GM13976 (cell line): ENCODE data around the gene PGBD1.
"Not testable (repeated sequence)": the region's sequence is repeated elsewhere in the genome, so short reads cannot be mapped to it uniquely, and the experiment has no call there.

ENCODE experiments used
- DNase-seq: peaks from one replicate; pipeline ENCODE4 v3.0.0; 2012; ENCODE audit warnings: low spot score
- in situ Hi-C: fragments of 300-500 bp; cut with MboI; formaldehyde crosslinking; loops from one replicate; pipeline ENCODE4 v1.12.0; 2022; ENCODE audit warnings: low sequenced_read_pairs, mixed read lengths, inconsistent platforms; ENCODE audit not compliant: unreplicated experiment
- TF ChIP-seq, protein P1 (sequence below): IDR thresholded peaks from 2 replicates; pipeline ENCODE4 v1.5.1; 2012; ENCODE audit warnings: borderline replicate concordance, mild to moderate bottlenecking; ENCODE audit not compliant: insufficient read depth; ENCODE audit errors: extremely low read depth, missing control alignments, control extremely low read depth

The PGBD1 gene

DNA sequence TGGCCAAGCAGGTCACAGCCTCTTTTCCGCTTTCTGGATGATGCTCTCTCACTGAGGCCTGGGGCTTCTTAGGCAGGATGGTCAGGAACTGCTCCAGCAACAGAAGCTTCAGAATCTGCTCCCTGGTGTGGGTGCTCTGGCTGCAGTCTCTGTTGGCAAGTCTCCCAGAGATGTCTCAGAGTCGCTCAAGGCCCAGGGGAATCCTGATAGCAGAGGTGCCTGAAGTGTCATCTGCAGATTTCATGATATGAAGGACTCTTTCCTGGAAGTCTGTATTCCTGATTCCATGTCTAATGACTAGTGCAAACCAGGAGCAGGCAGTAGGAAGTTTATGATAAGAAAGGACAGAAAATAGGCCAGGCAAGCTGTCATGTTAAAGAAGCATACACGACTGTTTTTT is 34.3 kb downstream of the PGBD1 start:
- no peak for DNase-seq
- TF ChIP-seq, protein P1, sequence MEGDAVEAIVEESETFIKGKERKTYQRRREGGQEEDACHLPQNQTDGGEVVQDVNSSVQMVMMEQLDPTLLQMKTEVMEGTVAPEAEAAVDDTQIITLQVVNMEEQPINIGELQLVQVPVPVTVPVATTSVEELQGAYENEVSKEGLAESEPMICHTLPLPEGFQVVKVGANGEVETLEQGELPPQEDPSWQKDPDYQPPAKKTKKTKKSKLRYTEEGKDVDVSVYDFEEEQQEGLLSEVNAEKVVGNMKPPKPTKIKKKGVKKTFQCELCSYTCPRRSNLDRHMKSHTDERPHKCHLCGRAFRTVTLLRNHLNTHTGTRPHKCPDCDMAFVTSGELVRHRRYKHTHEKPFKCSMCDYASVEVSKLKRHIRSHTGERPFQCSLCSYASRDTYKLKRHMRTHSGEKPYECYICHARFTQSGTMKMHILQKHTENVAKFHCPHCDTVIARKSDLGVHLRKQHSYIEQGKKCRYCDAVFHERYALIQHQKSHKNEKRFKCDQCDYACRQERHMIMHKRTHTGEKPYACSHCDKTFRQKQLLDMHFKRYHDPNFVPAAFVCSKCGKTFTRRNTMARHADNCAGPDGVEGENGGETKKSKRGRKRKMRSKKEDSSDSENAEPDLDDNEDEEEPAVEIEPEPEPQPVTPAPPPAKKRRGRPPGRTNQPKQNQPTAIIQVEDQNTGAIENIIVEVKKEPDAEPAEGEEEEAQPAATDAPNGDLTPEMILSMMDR, result no peak
- in situ Hi-C loops, result no loop called here

- in situ Hi-C loops, DNase-seq: not testable (repeated sequence)
These were observed 36.5 kb downstream of the PGBD1 start for GRCh38 chr6:28317866-28318265.

- TF ChIP-seq, protein P1, result no peak
- in situ Hi-C loops, result no loop called here
- DNase-seq, result no peak
These were observed 41.3 kb downstream of the PGBD1 start for GRCh38 chr6:28322661-28323060.

- TF ChIP-seq, protein P1, result no peak
- in situ Hi-C loops, result no loop called here
- no peak for DNase-seq
These were observed 42.5 kb downstream of the PGBD1 start for GRCh38 chr6:28323813-28324424.

GRCh38 chr6:28326371-28326948 is 45.1 kb downstream of the PGBD1 start:
- in situ Hi-C loops, result no loop called here
- TF ChIP-seq, protein P1, result no peak
- DNase-seq, result no peak

DNA sequence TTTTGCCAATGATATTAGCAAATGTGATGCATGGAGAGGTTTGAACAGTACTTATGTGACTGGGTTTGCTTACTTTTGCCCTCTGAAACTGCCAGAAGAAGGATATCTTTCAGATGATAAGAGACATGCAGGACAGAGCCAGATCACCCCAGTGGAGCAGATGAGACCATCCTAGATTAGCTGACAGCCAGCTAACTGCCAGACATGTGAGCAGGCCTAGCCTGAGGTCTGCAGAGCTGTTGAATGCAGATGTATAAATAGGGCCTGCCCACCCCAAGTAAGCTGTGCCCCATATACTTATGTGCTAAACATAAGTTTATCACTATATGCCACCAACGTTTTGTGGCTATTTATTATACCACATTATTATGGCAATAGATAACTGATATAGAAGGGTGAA is 48.7 kb downstream of the PGBD1 start:
- no peak for DNase-seq
- TF ChIP-seq, protein P1, result no peak
- in situ Hi-C loops, result no loop called here

DNA sequence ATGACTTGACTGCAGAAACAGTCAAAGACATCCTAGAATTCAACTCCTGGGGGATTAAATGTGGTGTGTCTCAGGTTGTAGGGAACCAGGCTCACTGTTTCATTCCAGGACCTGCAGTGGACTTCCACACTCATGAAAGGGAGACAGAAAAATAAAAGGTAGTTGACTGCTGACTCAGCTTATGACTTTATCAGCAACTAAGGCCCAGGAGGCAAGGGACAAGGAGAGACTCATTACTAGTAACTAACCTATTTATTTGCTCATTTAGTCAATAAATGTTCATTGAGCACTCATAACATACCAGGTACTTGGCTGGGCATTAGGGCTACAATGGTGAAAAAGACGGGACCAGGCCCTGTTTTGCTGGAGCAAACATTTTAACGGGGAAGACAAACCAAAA is 51.7 kb downstream of the PGBD1 start:
- no peak for DNase-seq
- in situ Hi-C loops, result no loop called here
- TF ChIP-seq, protein P1, result no peak
